ENCODE measurements around the gene PYM1. TPM values are rescaled to one million over a fixed set of nuclear protein-coding genes. Genes with fewer than 3 reads are reported as not detected.
"Not testable (repeated sequence)": the region's sequence is repeated elsewhere in the genome, so short reads cannot be mapped to it uniquely, and the experiment has no call there.

PYM1 gene
- total RNA-seq, 6 donors from 2014 or later, result 23.0 to 47.3 (median 32.8) TPM

DNA sequence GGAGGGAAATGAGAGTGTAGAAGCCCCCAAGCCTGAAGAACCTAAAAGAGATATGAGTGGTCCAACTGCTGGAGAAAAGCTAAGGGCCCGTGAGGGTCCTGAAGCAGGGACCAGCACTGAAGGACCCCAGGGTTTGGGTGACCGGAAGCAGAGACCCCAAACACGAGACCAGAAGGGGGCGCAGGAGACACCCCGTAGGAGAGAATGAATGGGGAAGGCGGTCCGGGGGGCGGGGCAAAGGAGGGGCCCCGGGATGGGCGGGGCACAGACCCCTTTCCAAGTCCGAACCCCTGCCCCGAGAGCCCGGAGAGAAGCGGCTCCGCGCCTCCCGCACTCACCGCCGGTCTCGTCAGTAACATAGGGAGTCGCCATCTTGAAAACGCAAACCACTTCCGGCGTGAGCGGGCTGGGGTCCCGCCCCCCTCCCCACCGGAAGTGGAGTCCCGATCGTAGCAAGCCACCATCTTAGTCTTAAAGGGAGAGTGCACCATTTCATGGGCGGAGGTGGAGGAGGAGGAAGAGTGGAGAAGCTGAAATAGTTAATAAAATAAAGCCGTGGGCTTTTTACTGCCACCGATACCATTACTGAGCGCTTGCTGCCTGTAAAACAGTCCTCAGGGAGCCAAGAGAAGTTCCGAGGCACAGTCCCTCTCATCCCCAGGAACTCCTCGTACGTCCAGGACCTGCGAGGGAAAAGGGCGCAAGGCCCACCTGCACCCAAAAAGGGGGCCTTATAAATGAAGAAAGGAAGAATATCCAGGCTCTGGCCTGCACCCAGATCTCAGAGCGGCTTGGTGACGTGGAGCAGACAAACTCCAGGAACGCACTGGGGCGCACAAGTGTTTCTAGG, 731 bp downstream of the PYM1 start:
- Histone ChIP-seq H3K4me3 (peak overlapping the region; percentile 80 to 93 (median 90)), H3K27ac (peak overlapping the region; percentile 96 to 99 (median 97)), H3K27me3 (no peaks in the 10 kb centered on the region), H3K9me3 (no peaks in the 10 kb centered on the region), H3K36me3 (peaks cover 5 to 22% (median 7%) of the 10 kb centered on the region in 4 donors), H3K4me1 (peaks cover 34 to 53% (median 43%) of the 10 kb centered on the region in 4 donors)
- TF ChIP-seq EP300 (IDR thresholded peaks at IDR 0.05), result no peak
- TF ChIP-seq POLR2A (IDR thresholded peaks at IDR 0.05), result peak in 2 of 4 donors; percentile 31 to 51
- TF ChIP-seq, protein P1, sequence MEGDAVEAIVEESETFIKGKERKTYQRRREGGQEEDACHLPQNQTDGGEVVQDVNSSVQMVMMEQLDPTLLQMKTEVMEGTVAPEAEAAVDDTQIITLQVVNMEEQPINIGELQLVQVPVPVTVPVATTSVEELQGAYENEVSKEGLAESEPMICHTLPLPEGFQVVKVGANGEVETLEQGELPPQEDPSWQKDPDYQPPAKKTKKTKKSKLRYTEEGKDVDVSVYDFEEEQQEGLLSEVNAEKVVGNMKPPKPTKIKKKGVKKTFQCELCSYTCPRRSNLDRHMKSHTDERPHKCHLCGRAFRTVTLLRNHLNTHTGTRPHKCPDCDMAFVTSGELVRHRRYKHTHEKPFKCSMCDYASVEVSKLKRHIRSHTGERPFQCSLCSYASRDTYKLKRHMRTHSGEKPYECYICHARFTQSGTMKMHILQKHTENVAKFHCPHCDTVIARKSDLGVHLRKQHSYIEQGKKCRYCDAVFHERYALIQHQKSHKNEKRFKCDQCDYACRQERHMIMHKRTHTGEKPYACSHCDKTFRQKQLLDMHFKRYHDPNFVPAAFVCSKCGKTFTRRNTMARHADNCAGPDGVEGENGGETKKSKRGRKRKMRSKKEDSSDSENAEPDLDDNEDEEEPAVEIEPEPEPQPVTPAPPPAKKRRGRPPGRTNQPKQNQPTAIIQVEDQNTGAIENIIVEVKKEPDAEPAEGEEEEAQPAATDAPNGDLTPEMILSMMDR (IDR thresholded peaks at IDR 0.05), result peak; percentile 38 to 76 (median 54)
- TF ChIP-seq POLR2AphosphoS5 (IDR thresholded peaks at IDR 0.05), result peak; percentile 59
- DNase-seq, result peak; percentile 88 to 96
- WGBS, 2 donors, result 0% methylated on average over 37 to 41 of the region's 42 CpGs
- peak; percentile 92 to 93 for ATAC-seq (ENCODE audit: low FRiP score in 2 of 2)

DNA sequence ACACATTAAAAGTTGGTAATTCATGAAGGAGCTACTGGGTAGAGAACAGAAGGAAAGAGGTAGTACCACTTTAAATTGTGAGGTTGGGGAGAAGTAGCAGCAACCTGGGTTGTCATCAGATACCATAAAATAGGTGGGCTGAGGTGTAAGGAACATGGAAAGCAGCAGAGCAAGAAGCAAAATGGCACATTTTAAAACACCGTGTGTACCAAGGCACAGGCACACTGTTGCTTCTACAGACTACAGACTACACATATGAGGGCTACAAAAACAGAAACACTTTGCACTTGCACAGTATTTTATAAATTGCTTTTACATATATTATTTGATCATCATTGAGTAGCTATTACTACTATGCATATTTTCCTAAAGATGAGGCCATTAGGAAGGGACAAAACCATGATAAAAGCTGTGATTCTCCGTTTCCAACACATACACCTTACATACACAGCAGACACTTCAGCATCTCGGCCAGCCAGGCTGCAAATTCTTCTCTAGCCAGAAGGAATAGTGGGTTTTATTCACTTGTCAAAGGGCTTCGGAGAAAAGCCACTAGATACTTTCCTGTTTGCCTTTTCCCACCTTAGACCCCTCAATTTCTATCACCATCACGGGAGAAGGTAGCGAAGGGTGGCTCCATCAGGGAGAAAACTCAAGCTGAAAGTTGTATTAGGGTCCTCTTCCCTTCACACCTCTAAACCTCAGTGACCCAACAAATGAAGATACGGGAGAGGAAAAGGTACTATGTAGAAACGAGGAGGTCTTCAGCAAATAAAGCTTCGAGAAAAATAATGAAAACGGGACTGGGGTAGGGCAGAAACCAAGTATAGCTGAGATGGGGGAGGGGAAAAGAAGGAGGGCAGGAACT, 1.6 kb downstream of the PYM1 start:
- Histone ChIP-seq H3K36me3 (peaks cover 5 to 30% (median 9%) of the 10 kb centered on the region in 4 donors), H3K9me3 (no peaks in the 10 kb centered on the region), H3K4me1 (peaks cover 31 to 49% (median 40%) of the 10 kb centered on the region in 4 donors), H3K27me3 (no peaks in the 10 kb centered on the region), H3K4me3 (peak overlapping the region; percentile 80 to 93 (median 90)), H3K27ac (peak overlapping the region; percentile 96 to 99 (median 97))
- WGBS, 2 donors, result 13 to 15% methylated on average over 10 of the region's 10 CpGs
- DNase-seq (no peak), ATAC-seq (ENCODE audit: low FRiP score in 2 of 2) (peak in 1 of 2 donors; percentile 0)
- TF ChIP-seq POLR2A (IDR thresholded peaks at IDR 0.05), result no peak
- TF ChIP-seq POLR2AphosphoS5 (IDR thresholded peaks at IDR 0.05), result no peak
- no peak for TF ChIP-seq EP300 (IDR thresholded peaks at IDR 0.05)
- TF ChIP-seq, protein P1 (IDR thresholded peaks at IDR 0.05), result no peak

GRCh38 chr12:55925371-55925770, 2.3 kb downstream of the PYM1 start:
- peaks cover 5 to 33% (median 9%) of the 10 kb centered on the region in 4 donors for H3K36me3 ChIP-seq
- peak overlapping the region in 1 of 4 donors; percentile 44 for H3K27ac ChIP-seq
- ATAC-seq (ENCODE audit: low FRiP score in 2 of 2) (no peak), DNase-seq (no peak)
- H3K4me3 ChIP-seq, result no peak overlapping the region
- 88 to 91% methylated on average over 4 of the region's 4 CpGs for WGBS, 2 donors
- H3K27me3 ChIP-seq, result no peaks in the 10 kb centered on the region
- H3K9me3 ChIP-seq, result no peaks in the 10 kb centered on the region
- TF ChIP-seq POLR2A (IDR thresholded peaks at IDR 0.05), result no peak
- TF ChIP-seq, protein P1 (IDR thresholded peaks at IDR 0.05), result no peak
- TF ChIP-seq POLR2AphosphoS5 (IDR thresholded peaks at IDR 0.05), result no peak
- no peak for TF ChIP-seq EP300 (IDR thresholded peaks at IDR 0.05)
- H3K4me1 ChIP-seq, result peaks cover 26 to 42% (median 33%) of the 10 kb centered on the region in 4 donors

GRCh38 chr12:55923648-55924047, 4.0 kb downstream of the PYM1 start:
- H3K27me3 ChIP-seq; H3K27ac ChIP-seq; H3K9me3 ChIP-seq; DNase-seq; ATAC-seq (ENCODE audit: low FRiP score in 2 of 2); H3K4me3 ChIP-seq: not testable (repeated sequence)
- peaks cover 5 to 38% (median 9%) of the 10 kb centered on the region in 4 donors for H3K36me3 ChIP-seq
- H3K4me1 ChIP-seq, result peaks cover 15 to 26% (median 21%) of the 10 kb centered on the region in 4 donors
- WGBS, 2 donors, result 93 to 95% methylated on average over 9 of the region's 9 CpGs

- Histone ChIP-seq H3K9me3 (no peaks in the 10 kb centered on the region), H3K27ac (no peak overlapping the region), H3K4me3 (no peak overlapping the region), H3K36me3 (peaks cover 5 to 38% (median 10%) of the 10 kb centered on the region in 4 donors), H3K4me1 (peaks cover 11 to 18% (median 14%) of the 10 kb centered on the region in 4 donors), H3K27me3 (no peaks in the 10 kb centered on the region)
- TF ChIP-seq POLR2A (IDR thresholded peaks at IDR 0.05) (no peak), POLR2AphosphoS5 (IDR thresholded peaks at IDR 0.05) (no peak), EP300 (IDR thresholded peaks at IDR 0.05) (no peak)
- TF ChIP-seq, protein P1 (IDR thresholded peaks at IDR 0.05), result no peak
- DNase-seq, result no peak
- ATAC-seq (ENCODE audit: low FRiP score in 2 of 2), result no peak
- 89 to 92% methylated on average over 3 of the region's 3 CpGs for WGBS, 2 donors
These were observed 5.6 kb downstream of the PYM1 start for GRCh38 chr12:55922126-55922525.

DNA sequence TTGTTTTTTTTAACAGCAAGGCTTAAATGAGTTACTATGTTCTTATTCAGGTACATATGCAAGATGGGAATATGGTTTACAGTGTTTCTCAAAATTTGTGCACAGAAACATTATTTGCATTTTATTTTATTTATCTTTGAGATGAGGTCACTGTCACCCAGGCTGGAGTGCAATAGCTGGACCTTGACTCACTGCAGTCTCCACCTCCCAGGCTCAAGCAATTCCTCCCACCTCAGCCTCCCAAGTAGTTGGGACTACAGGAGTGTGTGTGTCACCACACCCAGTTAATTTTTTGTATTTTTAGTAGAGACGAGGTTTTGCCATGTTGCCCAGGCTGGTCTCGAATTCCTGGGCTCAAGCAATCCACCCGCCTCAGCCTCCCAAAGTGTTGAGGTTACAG, 8.7 kb downstream of the PYM1 start:
- peaks cover 5 to 41% (median 10%) of the 10 kb centered on the region in 4 donors for H3K36me3 ChIP-seq
- H3K9me3 ChIP-seq; ATAC-seq (ENCODE audit: low FRiP score in 2 of 2); H3K27me3 ChIP-seq; H3K27ac ChIP-seq; DNase-seq; H3K4me3 ChIP-seq: not testable (repeated sequence)
- H3K4me1 ChIP-seq, result peaks cover 5 to 10% (median 7%) of the 10 kb centered on the region in 4 donors
- 86 to 89% methylated on average over 3 of the region's 3 CpGs for WGBS, 2 donors

Data from upper lobe of left lung (tissue), 6 donors.